Effector CD8-positive, alpha-beta T cell (primary cell): ENCODE results near the gene SUMF1.
A peak's percentile ranks its signal among the peaks of the same experiment; 100 is the strongest.

Experiments used
- DNase-seq: peaks from one replicate; lab custom pipeline; 2025; lab: John Stamatoyannopoulos, UW

The SUMF1 gene

GRCh38 chr3:4387210-4388204, 79.6 kb downstream of the SUMF1 start:
- no peak for DNase-seq

GRCh38 chr3:4385201-4385600, 81.9 kb downstream of the SUMF1 start:
- no peak for DNase-seq

GRCh38 chr3:4380013-4380412, 87.1 kb downstream of the SUMF1 start:
- no peak for DNase-seq

- no peak for DNase-seq
These were observed 90.6 kb downstream of the SUMF1 start for GRCh38 chr3:4376499-4376898.

GRCh38 chr3:4375911-4376310, 91.2 kb downstream of the SUMF1 start:
- DNase-seq, result no peak

- DNase-seq, result no peak
These were observed 93.4 kb downstream of the SUMF1 start for GRCh38 chr3:4373669-4374068.

GRCh38 chr3:4362523-4362922, 104.5 kb downstream of the SUMF1 start:
- no peak for DNase-seq

- no peak for DNase-seq
These were observed 106.3 kb downstream of the SUMF1 start for GRCh38 chr3:4360817-4361216.

GRCh38 chr3:4359805-4360502, 107.1 kb downstream of the SUMF1 start:
- DNase-seq, result no peak

- no peak for DNase-seq
These were observed 108.8 kb downstream of the SUMF1 start for GRCh38 chr3:4358273-4358672.

GRCh38 chr3:4356546-4357410, 110.3 kb downstream of the SUMF1 start:
- DNase-seq, result no peak

GRCh38 chr3:4356220-4356540, 110.9 kb downstream of the SUMF1 start:
- no peak for DNase-seq

- DNase-seq, result no peak
These were observed 111.5 kb downstream of the SUMF1 start for GRCh38 chr3:4355401-4356219.

GRCh38 chr3:4351872-4352271, 115.2 kb downstream of the SUMF1 start:
- no peak for DNase-seq

- no peak for DNase-seq
These were observed 115.8 kb downstream of the SUMF1 start for GRCh38 chr3:4351164-4351855.

- peak; percentile 31 for DNase-seq
These were observed 116.3 kb downstream of the SUMF1 start for GRCh38 chr3:4350789-4351163.

- DNase-seq, result no peak
These were observed 123.8 kb downstream of the SUMF1 start for GRCh38 chr3:4343258-4343657.

GRCh38 chr3:4341336-4341675, 125.8 kb downstream of the SUMF1 start:
- DNase-seq, result no peak

- DNase-seq, result no peak
These were observed 126.4 kb downstream of the SUMF1 start for GRCh38 chr3:4340411-4341335.

- no peak for DNase-seq
These were observed 127.0 kb downstream of the SUMF1 start for GRCh38 chr3:4340077-4340410.
